Middle frontal gyrus (tissue), 1 donor: ENCODE data around the gene TNXB.
"Not testable (repeated sequence)": the region's sequence is repeated elsewhere in the genome, so short reads cannot be mapped to it uniquely, and the experiment has no call there.

Experiments
- DNase-seq: peaks from one replicate; pipeline ENCODE4 v3.0.0-alpha.2; 2015; ENCODE audit warnings: low spot score; ENCODE audit errors: extremely low spot score

TNXB gene

GRCh38 chr6:32007086-32007485, 102.1 kb downstream of the TNXB start:
- DNase-seq = not testable (repeated sequence)

GRCh38 chr6:32005991-32006529, 103.1 kb downstream of the TNXB start:
- not testable (repeated sequence) for DNase-seq

GRCh38 chr6:32005538-32005880, 103.6 kb downstream of the TNXB start:
- not testable (repeated sequence) for DNase-seq

- not testable (repeated sequence) for DNase-seq
Observed at GRCh38 chr6:32004864-32005537, 104.1 kb downstream of the TNXB start.

- DNase-seq = not testable (repeated sequence)
Observed at GRCh38 chr6:32004393-32004792, 104.7 kb downstream of the TNXB start.

- not testable (repeated sequence) for DNase-seq
Observed at GRCh38 chr6:32003301-32003700, 105.8 kb downstream of the TNXB start.

GRCh38 chr6:32002546-32003268, 106.4 kb downstream of the TNXB start:
- not testable (repeated sequence) for DNase-seq

GRCh38 chr6:31996385-31996784, 112.8 kb downstream of the TNXB start:
- not testable (repeated sequence) for DNase-seq

- not testable (repeated sequence) for DNase-seq
Observed at GRCh38 chr6:31994421-31994820, 114.7 kb downstream of the TNXB start.
